IMR-90 (cell line): ENCODE results near the gene ZNF488. TPM values are rescaled to one million over a fixed set of nuclear protein-coding genes. Genes with fewer than 3 reads are reported as not detected.

Experiments
- ATAC-seq: fragments of 200-7000 bp; cut with Tn5 transposase; 2 replicates; pipeline ENCODE4 v1.9.1; 2020; ENCODE audit warnings: low read depth, mild to moderate bottlenecking, moderate library complexity
- BruUV-seq: library from RNA; stranded (reverse); fragments of 400-500 nt; replicated peaks from 2 replicates; lab custom pipeline; 2021; lab: Mats Ljungman, UMichigan
- CTCF ChIA-PET: fragments of 300-600 bp; formaldehyde crosslinking; extraction: SDS; loops from one replicate; lab custom pipeline; 2021; ENCODE audit warnings: antibody characterized with exemption; lab: Yijun Ruan, JAX
- POLR2A ChIA-PET: fragments of 300-600 bp; sonication (Branson Sonifier 250); formaldehyde crosslinking; loops from one replicate; lab custom pipeline; 2022; ENCODE audit warnings: antibody characterized with exemption; ENCODE audit not compliant: unreplicated experiment; lab: Charles Lee
- DNase-seq: peaks from one replicate; pipeline ENCODE4 v3.0.0; 2013
- H2AFZ ChIP-seq: replicated peaks from 2 replicates; pipeline ENCODE3; 2013; ENCODE audit warnings: low read length, mild to moderate bottlenecking; ENCODE audit not compliant: poor library complexity
- H2AK5ac ChIP-seq: 2 replicates; pipeline ENCODE4 v1.6.1; 2013; ENCODE audit warnings: low read depth, low read length, inconsistent platforms
- H2AK9ac ChIP-seq: replicated peaks from 2 replicates; pipeline ENCODE3; 2013; ENCODE audit warnings: mild to moderate bottlenecking, low read depth, low read length, moderate library complexity; ENCODE audit not compliant: poor library complexity
- H2BK120ac ChIP-seq: 2 replicates; pipeline ENCODE4 v1.6.1; 2013; ENCODE audit warnings: low read depth, low read length, inconsistent platforms
- H2BK15ac ChIP-seq: 3 replicates; pipeline ENCODE4 v1.6.1; 2013; ENCODE audit warnings: low read depth, low read length, inconsistent platforms
- H2BK20ac ChIP-seq: 2 replicates; pipeline ENCODE4 v1.6.1; 2013; ENCODE audit warnings: low read depth, mild to moderate bottlenecking, inconsistent platforms, low read length, moderate library complexity
- H2BK5ac ChIP-seq: 2 replicates; pipeline ENCODE4 v1.6.1; 2013; ENCODE audit warnings: mild to moderate bottlenecking, low read depth, low read length, inconsistent platforms; ENCODE audit not compliant: poor library complexity, severe bottlenecking
- H3K14ac ChIP-seq: replicated peaks from 2 replicates; pipeline ENCODE4 v1.6.1; 2013; ENCODE audit warnings: low read depth, low read length, inconsistent platforms
- H3K18ac ChIP-seq: 2 replicates; pipeline ENCODE4 v1.6.1; 2013; ENCODE audit warnings: low read depth, low read length, control low read depth
- H3K23ac ChIP-seq: 2 replicates; pipeline ENCODE4 v1.6.1; 2013; ENCODE audit warnings: low read depth, low read length, inconsistent platforms
- H3K27ac ChIP-seq: 2 replicates; pipeline ENCODE4 v1.5.1; 2013; ENCODE audit warnings: mild to moderate bottlenecking, control low read depth, low read length; ENCODE audit not compliant: insufficient read depth
- H3K27me3 ChIP-seq: 2 replicates; pipeline ENCODE4 v1.6.1; 2013; ENCODE audit warnings: low read length; ENCODE audit not compliant: control insufficient read depth, insufficient read depth
- H3K36me3 ChIP-seq: 2 replicates; pipeline ENCODE4 v1.6.1; 2013; ENCODE audit warnings: low read length, mixed read lengths; ENCODE audit not compliant: control insufficient read depth, insufficient read depth
- H3K4ac ChIP-seq: 2 replicates; pipeline ENCODE4 v1.6.1; 2013; ENCODE audit warnings: low read depth, low read length, inconsistent platforms
- H3K4me1 ChIP-seq: 2 replicates; pipeline ENCODE4 v1.6.1; 2013; ENCODE audit warnings: low read length, mixed read lengths; ENCODE audit not compliant: control insufficient read depth, insufficient read depth
- H3K4me2 ChIP-seq: 2 replicates; pipeline ENCODE4 v1.6.1; 2013; ENCODE audit warnings: low read depth, mild to moderate bottlenecking, control low read depth, low read length, moderate library complexity
- H3K4me3 ChIP-seq: 2 replicates; pipeline ENCODE4 v1.5.1; 2013; ENCODE audit warnings: low read depth, mild to moderate bottlenecking, control low read depth, low read length, moderate library complexity; ENCODE audit not compliant: insufficient read depth
- H3K56ac ChIP-seq: 2 replicates; pipeline ENCODE4 v1.6.1; 2013; ENCODE audit warnings: low read length, inconsistent platforms; ENCODE audit not compliant: insufficient read depth; ENCODE audit errors: extremely low read depth
- H3K79me1 ChIP-seq, 2 experiments: 2 replicates each; pipeline ENCODE4 v1.6.1; 2013; ENCODE audit warnings: low read length in 2 of 2, inconsistent platforms in 1 of 2, low read depth in 1 of 2
- H3K9ac ChIP-seq: 2 replicates; pipeline ENCODE4 v1.6.1; 2013; ENCODE audit warnings: low read depth, low read length, control low read depth
- H3K9me1 ChIP-seq: 2 replicates; pipeline ENCODE4 v1.6.1; 2013; ENCODE audit warnings: low read length, inconsistent platforms; ENCODE audit not compliant: insufficient read depth
- H3K9me3 ChIP-seq: 2 replicates; pipeline ENCODE4 v1.6.1; 2013; ENCODE audit warnings: low read length; ENCODE audit not compliant: control insufficient read depth, insufficient read depth
- H4K20me1 ChIP-seq: 2 replicates; pipeline ENCODE4 v1.6.1; 2013; ENCODE audit warnings: low read length, inconsistent platforms; ENCODE audit not compliant: insufficient read depth
- H4K5ac ChIP-seq: 2 replicates; pipeline ENCODE4 v1.6.1; 2013; ENCODE audit warnings: mild to moderate bottlenecking, low read depth, low read length, control low read depth
- H4K8ac ChIP-seq, 2 experiments: 2 replicates each; pipeline ENCODE4 v1.6.1; 2013; ENCODE audit warnings: low read depth in 2 of 2, low read length in 2 of 2, control low read depth in 1 of 2, inconsistent platforms in 1 of 2
- H4K91ac ChIP-seq: 2 replicates; pipeline ENCODE4 v1.6.1; 2013; ENCODE audit warnings: low read depth, low read length, inconsistent platforms; ENCODE audit not compliant: insufficient read depth
- CTCF ChIP-seq: conservative IDR thresholded peaks from 2 replicates; pipeline ENCODE4 v1.5.1; 2012; ENCODE audit warnings: mild to moderate bottlenecking, low read depth, low read length, improper control_type of control experiment
- NFE2L2 ChIP-seq: fragments of 150-350 bp; IDR thresholded peaks from 2 replicates; pipeline ENCODE4 v1.6.1; 2016; ENCODE audit warnings: low read depth, mild to moderate bottlenecking, low read length
- RAD21 ChIP-seq: IDR thresholded peaks from 2 replicates; pipeline ENCODE4 v1.6.1; 2012; ENCODE audit warnings: low read length, improper control_type of control experiment
- RCOR1 ChIP-seq: IDR thresholded peaks from 2 replicates; pipeline ENCODE4 v1.6.1; 2012; ENCODE audit warnings: mild to moderate bottlenecking, low read length, improper control_type of control experiment; ENCODE audit not compliant: insufficient replicate concordance
- RFX5 ChIP-seq: IDR thresholded peaks from 2 replicates; pipeline ENCODE4 v1.8.0; 2012; ENCODE audit warnings: low read depth, mild to moderate bottlenecking, low read length, moderate library complexity
- WGBS, 2 experiments: methylation state at CpG; one replicate each; pipeline versions ENCODE4 v1.1.5 to v1.1.7; 2013; ENCODE audit warnings: missing lambda C conversion rate in 2 of 2; ENCODE audit not compliant: insufficient read length in 1 of 2; ENCODE audit errors: extremely low coverage in 2 of 2; 5-methylcytosine and 5-hydroxymethylcytosine counted together
- dilution Hi-C: fragments of 300-500 bp; cut with HindIII; formaldehyde crosslinking; loops from one replicate; pipeline ENCODE4 v1.14.3; 2018; ENCODE audit warnings: low sequenced_read_pairs; ENCODE audit not compliant: unreplicated experiment
- in situ Hi-C: fragments of 300-500 bp; cut with MboI; formaldehyde crosslinking; loops from 3 replicates; pipeline ENCODE4 v1.14.3; 2019; ENCODE audit warnings: low sequenced_read_pairs, inconsistent platforms, mixed read lengths
- intact Hi-C: fragments of 100-400 bp; cut with micrococcal nuclease; formaldehyde crosslinking; loops from 2 replicates; pipeline ENCODE4 v1.10.0; 2022
- polyA plus RNA-seq, 3 experiments: library from polyadenylated mRNA; depleted of rRNA; stranded (reverse); fragments of >200 nt; gene quantifications; 2 replicates each; pipeline ENCODE4 v1.2.3, GENCODE V29; 2012; ENCODE audit warnings: low replicate concordance in 1 of 3
- total RNA-seq: library from RNA; depleted of rRNA; stranded (reverse); fragments of >200 nt; gene quantifications from 2 replicates; pipeline ENCODE4 v1.2.3, GENCODE V29; 2012

ZNF488 gene
- total and polyA plus RNA-seq, 2 of the 4 experiments (the other 2 are of a cell fraction): under 0.01 to 0.14 TPM

DNA sequence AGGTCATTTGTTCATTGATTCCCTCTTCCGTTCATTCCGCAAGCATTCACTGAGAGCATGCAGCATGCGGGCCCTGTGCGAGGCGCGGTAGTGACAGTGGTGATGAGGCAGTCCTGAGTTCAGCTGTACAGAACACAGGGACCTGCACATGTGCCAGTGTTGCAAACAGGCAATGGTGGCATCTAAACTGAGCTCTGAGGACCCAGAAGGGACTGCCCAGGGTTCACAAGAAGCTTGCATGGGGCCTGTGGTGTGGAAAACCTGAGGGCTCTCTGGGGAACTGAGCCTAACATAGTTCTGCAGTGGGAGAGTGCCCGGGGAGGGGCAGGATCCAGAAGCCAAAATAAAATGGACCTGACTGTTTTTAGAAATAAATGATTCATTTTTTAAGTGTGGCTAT lies 13.2 kb downstream of the ZNF488 start:
- CTCF ChIA-PET: interaction anchor here (0.6 to 0.9 kb wide), 2 partner anchors 9 to 17 kb away, joined by 3 to 4 read pairs; no protein-coding TSS in a partner anchor
- H3K4me2 ChIP-seq: no peak overlapping the region
- no peak overlapping the region for H3K4me3 ChIP-seq
- dilution Hi-C loops (no loop called here), intact Hi-C loops (no loop called here), in situ Hi-C loops (no loop called here)
- DNase-seq (no peak), ATAC-seq (no peak)
- no TSS peak for BruUV-seq
- H3K9me3 ChIP-seq: no peaks in the 10 kb centered on the region
- no peak overlapping the region for H3K23ac ChIP-seq
- H4K5ac ChIP-seq: no peak overlapping the region
- TF ChIP-seq RAD21 (no peak), RFX5 (no peak), RCOR1 (no peak), CTCF (no peak), NFE2L2 (no peak)
- no peaks in the 10 kb centered on the region for H3K36me3 ChIP-seq
- no peak overlapping the region for H2BK5ac ChIP-seq
- no peak overlapping the region for H2AK9ac ChIP-seq
- no peak overlapping the region for H3K27ac ChIP-seq
- no peak overlapping the region for H2BK15ac ChIP-seq
- no peak overlapping the region for H3K18ac ChIP-seq
- H3K56ac ChIP-seq: no peak overlapping the region
- no peak overlapping the region for H2BK120ac ChIP-seq
- no peaks in the 10 kb centered on the region for H3K9me1 ChIP-seq
- no peak overlapping the region for H4K8ac ChIP-seq
- H4K91ac ChIP-seq: no peak overlapping the region
- H3K9ac ChIP-seq: no peak overlapping the region
- POLR2A ChIA-PET: no interaction called here
- no peaks in the 10 kb centered on the region for H4K20me1 ChIP-seq
- H2BK20ac ChIP-seq: no peak overlapping the region
- H3K4ac ChIP-seq: no peak overlapping the region
- H3K79me1 ChIP-seq: no peaks in the 10 kb centered on the region
- H3K14ac ChIP-seq: no peak overlapping the region
- H2AK5ac ChIP-seq: no peak overlapping the region
- peaks cover 41% of the 10 kb centered on the region for H3K27me3 ChIP-seq
- 97% methylated on average over 7 of the region's 7 CpGs; no CpG with 5 or more reads in 1 of the 2 experiments for WGBS, 2 experiments
- H2AFZ ChIP-seq: no peak overlapping the region
- peaks cover 4% of the 10 kb centered on the region; the same call in 1 of the 2 replicates for H3K4me1 ChIP-seq
